SIG-M5 treated with dmso at 0.1 percent for 504 hours (cell line): Measurements from ENCODE around the gene BIRC7.

Experiments
- DNase-seq: peaks from one replicate; lab custom pipeline; 2025; ENCODE audit not compliant: unreplicated experiment; lab: John Stamatoyannopoulos, UW

Gene BIRC7

DNA sequence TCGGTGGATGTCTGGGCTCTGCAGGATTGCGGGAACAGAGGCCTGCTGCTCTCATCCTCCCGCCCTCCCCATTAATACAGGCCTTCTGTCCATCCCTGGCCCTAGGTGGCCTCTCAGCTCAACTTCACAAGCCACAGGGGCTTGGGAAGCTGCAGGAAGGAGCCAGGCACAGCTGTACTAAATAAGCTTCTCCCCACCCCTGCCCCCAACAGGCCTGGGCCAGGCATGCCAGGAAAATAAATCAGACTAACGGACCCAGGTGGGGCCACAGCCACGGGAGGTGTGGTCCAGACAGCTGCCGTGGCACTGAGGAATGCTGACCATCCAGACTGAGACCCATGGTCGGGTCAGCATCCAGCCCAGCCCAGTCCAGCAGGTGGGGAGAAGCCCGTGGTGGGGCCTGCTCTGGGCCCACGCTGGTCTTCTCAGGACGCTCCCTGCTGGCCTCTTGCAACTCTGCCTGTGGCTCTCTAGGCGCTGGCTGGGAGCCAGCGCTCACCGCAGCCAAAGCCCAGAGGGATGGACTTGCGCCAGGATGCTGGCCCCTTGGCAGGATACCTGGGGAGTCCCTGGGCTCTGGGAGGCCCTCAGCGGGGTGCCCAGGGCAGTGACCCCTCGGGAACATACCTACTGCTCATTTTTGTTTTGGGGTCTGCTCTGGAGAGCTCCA is 11.2 kb upstream of the BIRC7 start:
- no peak for DNase-seq

- DNase-seq, result no peak
Observed at GRCh38 chr20:63225082-63225454, 10.6 kb upstream of the BIRC7 start.

DNA sequence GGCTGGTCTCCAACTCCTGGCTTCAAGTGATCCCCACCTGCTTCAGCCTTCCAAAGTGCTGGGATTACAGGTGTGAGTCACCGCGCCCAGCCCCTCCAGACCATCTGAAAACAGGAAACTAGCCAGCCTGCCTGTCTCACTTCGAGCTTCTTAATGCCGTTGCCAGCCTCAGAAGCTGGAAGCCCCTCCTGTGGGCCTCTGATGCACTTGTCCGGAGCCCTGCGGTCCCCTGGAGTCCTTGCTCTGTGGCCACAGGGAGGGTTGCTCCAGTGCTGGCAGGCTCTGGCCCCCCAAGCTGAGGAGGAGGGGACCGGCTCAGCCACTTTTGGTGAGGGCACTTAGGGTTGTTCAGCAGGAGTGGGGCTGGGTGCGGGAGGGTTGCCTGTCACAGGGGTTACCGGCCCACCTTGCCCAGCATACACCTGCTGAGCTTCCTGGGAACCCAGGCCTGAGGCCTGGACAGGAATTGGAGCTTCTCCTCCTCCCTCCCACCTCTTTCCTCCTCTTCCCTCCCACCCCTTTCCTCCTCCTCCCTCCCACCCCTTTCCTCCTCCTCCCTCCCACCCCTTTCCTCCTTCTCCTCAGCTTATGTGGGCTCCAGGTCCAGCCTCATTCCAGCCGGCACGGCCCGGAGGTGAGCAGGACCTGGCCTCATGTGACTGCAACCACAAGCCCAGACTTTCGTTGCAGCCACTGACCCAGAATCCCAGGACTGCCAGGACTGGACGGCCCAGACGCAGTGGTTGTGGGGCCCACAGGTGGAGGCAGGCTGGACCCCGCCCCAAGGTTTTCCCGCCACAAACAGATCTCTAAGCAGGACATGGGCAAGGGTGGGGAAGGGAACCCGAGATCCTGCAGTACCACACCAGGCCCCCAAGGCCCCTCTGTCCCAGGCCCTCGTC is 9.4 kb upstream of the BIRC7 start:
- DNase-seq, result no peak

DNA sequence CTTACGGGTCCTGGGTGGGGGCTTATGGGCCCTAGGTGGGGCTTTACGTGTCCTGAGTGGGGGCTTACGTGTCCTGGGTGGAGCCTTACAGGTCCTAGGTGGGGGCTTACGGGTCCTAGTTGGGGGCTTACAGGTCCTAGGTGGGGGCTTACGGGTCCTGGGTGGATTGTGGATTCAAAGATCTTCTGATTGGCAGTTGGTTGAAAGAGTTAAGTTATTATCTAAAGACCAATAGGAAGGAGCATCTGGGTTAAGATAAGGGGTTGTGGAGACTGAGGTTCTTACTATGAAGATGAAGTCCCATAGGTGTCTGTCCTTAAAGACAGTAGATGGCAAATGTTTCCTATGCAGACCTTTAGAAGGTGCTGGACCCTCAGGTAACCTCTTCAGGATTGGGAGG is 8.4 kb upstream of the BIRC7 start:
- DNase-seq, result no peak

DNA sequence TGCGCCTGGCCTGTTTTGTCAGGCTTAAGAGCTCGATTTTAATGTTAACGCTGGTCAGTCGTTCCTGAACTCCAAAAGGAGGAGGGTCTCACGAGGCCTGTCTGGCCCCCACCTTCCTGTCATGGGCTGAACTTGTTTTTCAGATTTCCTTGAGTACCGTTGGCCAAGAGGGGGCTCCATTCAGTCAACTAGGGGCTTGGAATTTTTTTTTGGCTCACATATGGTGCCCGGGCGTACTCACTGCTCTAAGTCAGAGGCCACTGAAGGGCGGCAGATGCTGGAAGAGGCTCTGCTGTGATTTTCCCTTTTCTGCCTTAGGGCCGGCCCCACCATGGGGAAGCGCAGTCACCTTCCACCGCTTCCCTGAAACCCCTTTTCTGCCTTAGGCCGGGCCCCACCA is 6.9 kb upstream of the BIRC7 start:
- DNase-seq, result no peak

GRCh38 chr20:63230800-63231268 is 4.9 kb upstream of the BIRC7 start:
- DNase-seq, result no peak

- no peak for DNase-seq
Observed at GRCh38 chr20:63232235-63233060, 3.3 kb upstream of the BIRC7 start.

- DNase-seq, result no peak
Observed at GRCh38 chr20:63233061-63233344, 2.7 kb upstream of the BIRC7 start.

DNA sequence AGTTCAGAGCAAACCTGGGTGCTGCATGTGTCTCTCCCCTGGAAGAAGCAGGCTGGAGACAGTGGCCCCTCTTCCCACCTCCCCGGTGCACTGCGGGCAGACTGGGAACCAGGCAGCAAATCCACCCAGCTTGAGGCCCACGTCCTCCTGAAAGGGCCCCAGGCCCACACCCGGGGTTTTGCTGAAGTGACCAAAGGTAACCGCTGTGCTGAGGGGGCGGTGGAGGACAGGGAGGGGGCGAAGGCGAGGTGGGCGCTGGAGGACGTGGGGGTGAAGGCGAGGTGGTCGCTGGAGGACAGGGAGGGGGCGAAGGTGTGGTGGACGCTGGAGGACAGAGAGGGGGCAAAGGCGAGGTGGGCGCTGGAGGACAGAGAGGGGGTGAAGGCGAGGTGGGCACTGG is 1.8 kb upstream of the BIRC7 start:
- no peak for DNase-seq

GRCh38 chr20:63234693-63235398 is 859 bp upstream of the BIRC7 start:
- peak; percentile 31 for DNase-seq

GRCh38 chr20:63236116-63236837 is 572 bp downstream of the BIRC7 start:
- no peak for DNase-seq

- no peak for DNase-seq
Observed at GRCh38 chr20:63238031-63238430, 2.3 kb downstream of the BIRC7 start.

DNA sequence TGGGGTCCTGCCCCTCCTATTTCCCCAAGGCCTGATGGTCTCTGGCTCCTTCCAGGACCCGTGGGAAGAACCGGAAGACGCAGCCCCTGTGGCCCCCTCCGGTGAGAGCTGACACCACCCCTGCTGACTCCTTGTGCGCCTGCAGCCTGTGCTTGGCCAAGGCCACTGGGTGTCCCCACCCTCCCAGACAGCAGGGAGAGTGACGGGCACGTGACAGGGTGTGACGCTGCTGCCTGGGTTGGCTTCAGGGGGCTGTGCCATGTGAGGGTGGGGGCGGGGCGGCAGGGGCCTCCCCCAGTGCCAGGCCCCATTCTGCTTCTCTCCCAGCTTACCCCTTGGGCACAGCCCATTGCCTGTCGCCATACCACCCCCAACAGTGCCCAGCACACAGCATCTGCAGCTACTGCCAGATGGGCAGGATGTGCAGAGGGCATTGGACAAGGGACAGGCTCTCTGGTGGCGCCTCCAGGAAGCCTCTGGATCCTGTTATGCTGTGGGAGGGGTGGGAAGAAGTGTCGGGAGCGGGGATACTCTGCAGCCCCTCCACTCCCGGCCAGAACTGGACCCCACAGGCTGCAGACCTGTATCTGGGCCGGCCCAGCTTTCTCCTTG is 2.9 kb downstream of the BIRC7 start:
- DNase-seq, result no peak

- DNase-seq, result no peak
Observed at GRCh38 chr20:63239431-63239830, 3.7 kb downstream of the BIRC7 start.

- DNase-seq, result no peak
Observed at GRCh38 chr20:63240004-63240403, 4.3 kb downstream of the BIRC7 start.

DNA sequence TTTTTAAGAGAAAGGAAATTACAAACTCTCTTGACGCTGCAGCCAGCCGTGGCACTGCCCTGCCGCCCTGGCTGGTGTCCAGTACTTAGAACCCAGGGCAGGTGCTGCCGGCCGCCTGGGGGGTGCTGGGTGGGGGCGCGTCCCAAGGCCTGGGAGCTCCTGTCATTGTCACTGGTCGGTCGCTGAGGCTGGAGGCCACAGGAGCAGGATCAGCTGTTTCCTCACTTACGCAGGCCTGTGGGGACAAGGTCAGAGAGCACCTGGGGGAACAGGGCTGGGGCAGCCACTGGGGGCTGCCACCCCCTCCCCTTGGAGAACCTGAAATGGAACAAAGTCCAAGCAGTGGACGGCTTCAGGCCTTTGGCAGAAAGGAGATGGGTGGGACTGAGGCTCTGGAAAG is 5.6 kb downstream of the BIRC7 start:
- no peak for DNase-seq

DNA sequence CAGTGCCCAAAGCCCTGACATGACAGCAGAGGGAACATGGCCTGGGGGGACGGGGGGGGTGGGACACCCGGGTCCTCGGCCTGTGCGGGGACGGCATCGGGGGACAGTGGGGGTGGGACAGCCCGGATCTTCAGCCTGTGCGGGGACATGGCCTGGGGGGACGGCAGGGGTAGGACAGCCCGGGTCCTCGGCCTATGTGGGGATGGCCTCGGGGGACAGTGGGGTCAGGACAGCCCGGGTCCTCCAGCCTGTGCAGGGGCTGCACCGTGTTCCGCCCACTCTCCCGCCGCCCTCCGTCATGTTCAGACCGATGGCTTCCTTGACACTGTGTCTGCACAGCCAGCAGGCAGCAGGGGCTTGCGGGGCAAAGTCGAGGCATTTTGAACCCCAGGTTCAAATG is 7.0 kb downstream of the BIRC7 start:
- no peak for DNase-seq

DNA sequence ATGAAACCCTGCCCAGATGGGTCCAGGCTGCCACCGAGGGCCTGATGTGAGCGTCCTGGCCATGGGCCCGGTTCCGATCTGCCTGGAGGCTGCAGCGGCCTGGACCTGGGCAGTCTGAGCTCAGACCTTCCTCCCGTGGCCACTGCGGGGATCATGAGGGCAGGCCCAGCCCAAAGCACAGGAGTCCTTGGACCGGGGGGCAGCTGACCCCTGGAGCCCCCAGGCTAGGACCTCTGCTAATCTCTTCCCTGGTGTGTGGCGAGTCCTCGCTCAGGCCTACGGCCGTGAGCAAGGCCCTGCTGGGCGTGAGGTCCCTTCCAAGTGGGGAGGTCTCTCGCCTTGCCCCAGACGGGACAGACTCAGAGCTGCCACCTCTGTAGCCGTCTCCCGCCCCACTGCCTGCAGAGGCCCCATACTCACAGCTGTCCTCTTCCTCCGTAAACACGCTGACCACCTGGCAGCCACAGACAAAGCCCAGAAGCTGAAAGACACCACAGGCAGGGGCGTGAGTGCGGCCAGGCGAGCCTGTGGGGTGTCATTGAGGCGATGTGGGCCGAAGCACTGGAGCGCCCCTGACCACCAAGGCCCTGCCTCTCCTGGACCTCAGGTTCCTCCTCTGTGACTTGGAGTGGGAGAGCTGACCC is 8.0 kb downstream of the BIRC7 start:
- DNase-seq, result no peak

DNA sequence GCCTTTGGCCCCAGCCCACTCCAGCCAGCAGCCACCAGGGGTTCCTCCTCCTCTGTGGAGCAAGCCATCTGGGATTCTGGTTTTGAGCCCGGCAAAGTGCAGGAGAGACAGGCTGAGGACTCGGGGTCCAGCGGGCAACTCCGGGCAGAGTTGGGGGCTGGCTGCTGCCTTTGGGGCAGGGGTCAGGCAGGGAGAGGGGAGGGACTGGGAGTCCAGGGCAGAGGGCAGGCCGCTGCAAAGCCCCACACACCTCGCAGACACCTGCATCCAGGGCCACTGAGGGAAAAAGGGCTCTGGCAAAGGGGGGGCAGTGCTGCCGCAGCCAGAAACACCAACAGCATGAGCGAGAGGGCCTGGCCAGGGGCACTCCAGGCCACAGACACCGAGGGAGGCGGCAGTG is 8.8 kb downstream of the BIRC7 start:
- no peak for DNase-seq
